ENCODE data around the gene CASQ2. TPM values are rescaled to one million over a fixed set of nuclear protein-coding genes. Genes with fewer than 3 reads are reported as not detected.

The CASQ2 gene
- total and polyA plus RNA-seq, 9 of the 15 experiments (the other 6 are each of a cell fraction or from before 2014, with no cell fraction given): not detected

- no peak overlapping the region for H3K9ac ChIP-seq (ENCODE audit: insufficient read depth in 1 of 2, low read depth in 2 of 2, low read length in 2 of 2)
- no peak overlapping the region for H2AFZ ChIP-seq (ENCODE audit: low read depth, low read length)
- in situ Hi-C loops (cut with MboI): loop anchor here (25.0 kb wide), 1 partner anchor 630 kb away; no protein-coding TSS in a partner anchor
- H3K9me3 ChIP-seq (replicated peaks; ENCODE audit: control insufficient read depth, insufficient read depth, low read depth, low read length): no peaks in the 10 kb centered on the region
- H3K27ac ChIP-seq (ENCODE audit: extremely low read depth, low read depth, low read length): no peak overlapping the region
- intact Hi-C loops (cut with micrococcal nuclease): no loop called here
- peaks cover 7 to 22% of the 10 kb centered on the region in 2 experiments; a peak in 4 of 5 replicates for H3K27me3 ChIP-seq (ENCODE audit: control insufficient read depth in 2 of 2, insufficient read depth in 2 of 2, low read length in 2 of 2)
- TF ChIP-seq EWSR1 (IDR thresholded peaks at IDR 0.05; ENCODE audit: borderline replicate concordance, low read depth, partially characterized antibody): no peak
- TF ChIP-seq SNAPC5 (CRISPR knock-in tag; IDR thresholded peaks at IDR 0.05): no peak
- TF ChIP-seq FOXP1 (CRISPR knock-in tag; IDR thresholded peaks at IDR 0.05): no peak
- no peak for TF ChIP-seq HDAC3 (IDR thresholded peaks at IDR 0.05; ENCODE audit: borderline replicate concordance, partially characterized antibody)
- TF ChIP-seq PBX2 (CRISPR knock-in tag; IDR thresholded peaks at IDR 0.05; ENCODE audit: low read depth): no peak
- TF ChIP-seq PBX2 (tag; conservative IDR thresholded peaks at IDR 0.05; ENCODE audit: low read depth): no peak
- no peak for TF ChIP-seq MCM2 (IDR thresholded peaks at IDR 0.05; ENCODE audit: low read depth)
- no peak for TF ChIP-seq MTA2 (IDR thresholded peaks at IDR 0.05; ENCODE audit: low read depth)
- BruUV-seq (replicated peaks): no TSS peak
- no peak for ATAC-seq
- no peaks in the 10 kb centered on the region for H3K4me1 ChIP-seq (replicated peaks in 1 of 2; ENCODE audit: control insufficient read depth in 2 of 2, insufficient read depth in 2 of 2, low read length in 2 of 2)
- 2% methylated on average over 4 of the region's 4 CpGs for WGBS (ENCODE audit: insufficient coverage, low coverage, missing lambda C conversion rate)
- ChIA-PET POLR2A (no interaction called here), CTCF (ENCODE audit: low intra/inter-chr PET ratio) (interaction anchor here (0.7 kb wide), 1 partner anchor 60 kb away, joined by 3 read pairs; no protein-coding TSS in a partner anchor)
- H3K36me3 ChIP-seq (ENCODE audit: control insufficient read depth, insufficient read depth, low read length): no peaks in the 10 kb centered on the region
- H4K20me1 ChIP-seq (replicated peaks; ENCODE audit: control insufficient read depth, insufficient read depth, low read length): no peaks in the 10 kb centered on the region
- H3K79me2 ChIP-seq (ENCODE audit: control insufficient read depth, insufficient read depth, low read length): no peaks in the 10 kb centered on the region
- H3K4me2 ChIP-seq (ENCODE audit: insufficient read depth, low read length): no peak overlapping the region
- H3K9me1 ChIP-seq (ENCODE audit: control insufficient read depth, insufficient read depth, low read length): no peaks in the 10 kb centered on the region
- DNase-seq (ENCODE audit: extremely low read depth in 1 of 4, low spot score in 3 of 4): no peak
- FAIRE-seq: no peak
- no peak overlapping the region for H3K4me3 ChIP-seq
Measured at GRCh38 chr1:115767403-115767802, 1.1 kb downstream of the CASQ2 start.

All from K562 (cell line).